Measurements from ENCODE around the gene STMN3. TPM values are rescaled to one million over a fixed set of nuclear protein-coding genes. Genes with fewer than 3 reads are reported as not detected.

STMN3 gene
- total and polyA plus RNA-seq, 10 of the 15 experiments (the other 5 are each of a cell fraction or from before 2014, with no cell fraction given): 0.09 to 3.6 (median 1.4) TPM; not detected in 1

GRCh38 chr20:63663332-63664066 lies 10.3 kb upstream of the STMN3 start:
- Histone ChIP-seq H3K4me1 (ENCODE audit: control insufficient read depth, insufficient read depth, low read length) (peaks cover 8% of the 10 kb centered on the region), H3K9me3 (replicated peaks; ENCODE audit: control insufficient read depth, insufficient read depth, low read length) (no peaks in the 10 kb centered on the region), H4K20me1 (ENCODE audit: control insufficient read depth, insufficient read depth) (no peaks in the 10 kb centered on the region), H3K4me2 (ENCODE audit: control insufficient read depth, insufficient read depth) (no peak overlapping the region), H3K79me2 (ENCODE audit: control insufficient read depth, insufficient read depth, low read length) (peaks cover 9% of the 10 kb centered on the region), H2AFZ (ENCODE audit: control insufficient read depth, low read depth, low read length) (no peak overlapping the region), H3K27me3 (replicated peaks in 1 of 2; ENCODE audit: control insufficient read depth in 2 of 2, insufficient read depth in 2 of 2, low read length in 1 of 2) (no peaks in the 10 kb centered on the region), H3K9ac (ENCODE audit: control insufficient read depth, insufficient read depth, low read length) (no peak overlapping the region), H3K36me3 (ENCODE audit: control insufficient read depth in 2 of 2, insufficient read depth in 2 of 2, low read length in 1 of 2) (peaks cover 5 to 18% of the 10 kb centered on the region in 2 experiments; a peak in 3 of 4 replicates), H3K4me3 (no peak overlapping the region), H3K27ac (ENCODE audit: control insufficient read depth, insufficient read depth) (no peak overlapping the region)
- in situ Hi-C loops (cut with MboI) (no loop called here), intact Hi-C loops (cut with micrococcal nuclease; ENCODE audit: unreplicated experiment) (no loop called here)
- 88% methylated on average over 26 of the region's 26 CpGs for WGBS (ENCODE audit: insufficient coverage, insufficient replicate concordance, low lambda C conversion rate, missing lambda C conversion rate)
- RAD21 ChIA-PET (ENCODE audit: unreplicated experiment): no interaction called here
- ATAC-seq: no peak
- SMC1A ChIA-PET (ENCODE audit: uncharacterized antibody, unreplicated experiment): interaction anchor here (0.6 kb wide), 1 partner anchor 477 kb away, joined by 4 read pairs; no protein-coding TSS in a partner anchor
- POLR2A ChIA-PET: no interaction called here
- no peak for FAIRE-seq
- BruUV-seq (replicated peaks): no TSS peak
- DNase-seq (ENCODE audit: low read depth, low spot score): no peak
- TF ChIP-seq EZH2 (IDR thresholded peaks at IDR 0.05; ENCODE audit: borderline replicate concordance, control insufficient read depth, low read depth, low read length): no peak
- TF ChIP-seq RAD51 (IDR thresholded peaks at IDR 0.05): no peak
- no peak for TF ChIP-seq BMI1 (IDR thresholded peaks at IDR 0.05; ENCODE audit: borderline replicate concordance)
- TF ChIP-seq GABPA (IDR thresholded peaks at IDR 0.05; ENCODE audit: low read depth): no peak
- TF ChIP-seq CREB1 (IDR thresholded peaks at IDR 0.05; ENCODE audit: low read depth): no peak
- TF ChIP-seq TAF1 (IDR thresholded peaks at IDR 0.05; ENCODE audit: borderline replicate concordance, low read depth, low read length): no peak
- TF ChIP-seq ZBTB33 (IDR thresholded peaks at IDR 0.05): no peak
- TF ChIP-seq KDM1A (IDR thresholded peaks at IDR 0.05; ENCODE audit: borderline replicate concordance): no peak
- no peak for TF ChIP-seq SMAD5 (IDR thresholded peaks at IDR 0.05; ENCODE audit: low read depth)
- CTCF ChIA-PET: no interaction called here
